OCI-LY7 (cell line): Measurements from ENCODE around the gene COL8A1. TPM values are rescaled to one million over a fixed set of nuclear protein-coding genes. Genes with fewer than 3 reads are reported as not detected.

Source experiments
- BruUV-seq: library from RNA; stranded (reverse); fragments of 400-500 nt; replicated peaks from 2 replicates; lab custom pipeline; 2021; lab: Mats Ljungman, UMichigan
- CTCF ChIA-PET: fragments of 300-600 bp; sonication (Branson Sonifier 250); formaldehyde crosslinking; loops from one replicate; lab custom pipeline; 2022; ENCODE audit warnings: antibody characterized with exemption; ENCODE audit not compliant: unreplicated experiment; lab: Charles Lee
- POLR2A ChIA-PET: fragments of 300-600 bp; sonication (Branson Sonifier 250); formaldehyde crosslinking; loops from one replicate; lab custom pipeline; 2022; ENCODE audit warnings: antibody characterized with exemption; lab: Charles Lee
- DNase-seq: peaks from one replicate; pipeline ENCODE4 v3.0.0-alpha.2; 2015; ENCODE audit warnings: low spot score
- H2AFZ ChIP-seq: fragments of 200-600 bp; sonication (generic), shearing (Covaris generic); 2 replicates; pipeline ENCODE4 v1.6.1; 2014; ENCODE audit warnings: mild to moderate bottlenecking, antibody characterized with exemption, low read length, moderate library complexity
- H3K27ac ChIP-seq: fragments of 200-600 bp; sonication (generic); 2 replicates; pipeline ENCODE4 v1.5.1; 2014; ENCODE audit warnings: mixed run types, low read depth, mild to moderate bottlenecking, moderate library complexity, low read length, inconsistent platforms; ENCODE audit not compliant: poor library complexity, severe bottlenecking
- H3K36me3 ChIP-seq: fragments of 200-600 bp; sonication (generic); 2 replicates; pipeline ENCODE4 v1.6.1; 2014; ENCODE audit warnings: mild to moderate bottlenecking, antibody characterized with exemption, low read length, moderate library complexity, mixed read lengths; ENCODE audit not compliant: insufficient read depth
- H3K4me1 ChIP-seq: fragments of 200-600 bp; sonication (generic); 2 replicates; pipeline ENCODE4 v1.5.1; 2014; ENCODE audit warnings: mild to moderate bottlenecking, low read length; ENCODE audit not compliant: insufficient read depth, poor library complexity, severe bottlenecking
- H3K4me2 ChIP-seq: fragments of 200-600 bp; sonication (generic); 2 replicates; pipeline ENCODE4 v1.6.1; 2014; ENCODE audit warnings: mild to moderate bottlenecking, low read length
- H3K4me3 ChIP-seq: fragments of 200-600 bp; sonication (generic); 2 replicates; pipeline ENCODE4 v1.5.1; 2014; ENCODE audit warnings: mild to moderate bottlenecking, low read depth, low read length; ENCODE audit not compliant: poor library complexity, severe bottlenecking
- H3K79me2 ChIP-seq: fragments of 200-600 bp; sonication (generic); 2 replicates; pipeline ENCODE4 v1.6.1; 2016; ENCODE audit warnings: low read depth, mild to moderate bottlenecking, low read length, moderate library complexity, mixed read lengths; ENCODE audit not compliant: insufficient read depth
- H3K9me2 ChIP-seq: fragments of 200-600 bp; sonication (generic); 2 replicates; pipeline ENCODE4 v1.6.1; 2016; ENCODE audit warnings: mild to moderate bottlenecking, low read length, mixed read lengths; ENCODE audit not compliant: insufficient read depth
- H3K9me3 ChIP-seq: fragments of 200-600 bp; sonication (generic); 2 replicates; pipeline ENCODE4 v1.6.1; 2014; ENCODE audit warnings: mild to moderate bottlenecking, mixed run types, low read length, mixed read lengths
- H4K20me1 ChIP-seq: fragments of 200-600 bp; sonication (generic); 2 replicates; pipeline ENCODE4 v1.6.1; 2014; ENCODE audit warnings: mild to moderate bottlenecking, antibody characterized with exemption, low read length, moderate library complexity, mixed read lengths; ENCODE audit not compliant: insufficient read depth
- CTCF ChIP-seq: fragments of 200-600 bp; sonication (generic); conservative IDR thresholded peaks from 2 replicates; pipeline ENCODE4 v1.5.1; 2014; ENCODE audit warnings: mild to moderate bottlenecking, antibody characterized with exemption, low read length, moderate library complexity, mixed read lengths
- EZH2phosphoT487 ChIP-seq: fragments of 200-600 bp; sonication (generic); IDR thresholded peaks from 2 replicates; pipeline ENCODE4 v1.6.1; 2018; ENCODE audit warnings: low read depth, borderline replicate concordance, mild to moderate bottlenecking, mixed run types, antibody characterized with exemption, low read length, moderate library complexity, mixed read lengths
- intact Hi-C: fragments of 100-400 bp; cut with micrococcal nuclease; formaldehyde crosslinking; loops from one replicate; pipeline ENCODE4 v1.10.0; 2022; ENCODE audit not compliant: unreplicated experiment
- total RNA-seq, 2 experiments: library from RNA; depleted of rRNA in 1 of 2; stranded (reverse); fragments of >200 nt in 1 of 2; shearing (Covaris generic) in 1 of 2; gene quantifications; 2 replicates each; pipeline ENCODE4 v1.2.3, GENCODE V29; 2014 to 2022

COL8A1 gene
- total RNA-seq, 2 experiments from 2014 or later = 0.10 TPM; not detected in 1

- ChIA-PET CTCF (no interaction called here), POLR2A (interaction anchor here (1.2 to 1.7 kb wide), 2 partner anchors 22 to 49 kb away, joined by 3 to 4 read pairs; no protein-coding TSS in a partner anchor)
- Histone ChIP-seq H3K9me2 (no peaks in the 10 kb centered on the region), H3K4me2 (no peak overlapping the region), H3K79me2 (no peaks in the 10 kb centered on the region), H3K4me1 (no peaks in the 10 kb centered on the region), H4K20me1 (no peaks in the 10 kb centered on the region), H3K27ac (no peak overlapping the region), H3K9me3 (no peaks in the 10 kb centered on the region), H2AFZ (no peak overlapping the region), H3K4me3 (no peak overlapping the region), H3K36me3 (no peaks in the 10 kb centered on the region)
- intact Hi-C loops = no loop called here
- DNase-seq = no peak
- BruUV-seq = no TSS peak
- TF ChIP-seq EZH2phosphoT487 (no peak), CTCF (no peak)
Measured at GRCh38 chr3:99768808-99769501, 130.6 kb downstream of the COL8A1 start.

- Histone ChIP-seq H3K4me2 (no peak overlapping the region), H2AFZ (no peak overlapping the region), H3K9me2 (no peaks in the 10 kb centered on the region), H3K36me3 (no peaks in the 10 kb centered on the region), H3K4me3 (no peak overlapping the region), H4K20me1 (no peaks in the 10 kb centered on the region), H3K27ac (no peak overlapping the region), H3K9me3 (no peaks in the 10 kb centered on the region), H3K4me1 (no peaks in the 10 kb centered on the region), H3K79me2 (no peaks in the 10 kb centered on the region)
- BruUV-seq = no TSS peak
- DNase-seq = no peak
- TF ChIP-seq EZH2phosphoT487 = no peak
- no peak for TF ChIP-seq CTCF
- ChIA-PET CTCF (no interaction called here), POLR2A (no interaction called here)
- intact Hi-C loops = no loop called here
Measured at GRCh38 chr3:99772171-99772570, 133.8 kb downstream of the COL8A1 start.

GRCh38 chr3:99772671-99773070, 134.3 kb downstream of the COL8A1 start:
- Histone ChIP-seq H3K9me3 (no peaks in the 10 kb centered on the region), H3K27ac (no peak overlapping the region), H3K79me2 (no peaks in the 10 kb centered on the region), H3K36me3 (no peaks in the 10 kb centered on the region), H3K4me3 (no peak overlapping the region), H3K4me1 (no peaks in the 10 kb centered on the region), H3K9me2 (no peaks in the 10 kb centered on the region), H3K4me2 (no peak overlapping the region), H2AFZ (no peak overlapping the region), H4K20me1 (no peaks in the 10 kb centered on the region)
- ChIA-PET CTCF (no interaction called here), POLR2A (no interaction called here)
- intact Hi-C loops = no loop called here
- no peak for TF ChIP-seq EZH2phosphoT487
- TF ChIP-seq CTCF = no peak
- no peak for DNase-seq
- BruUV-seq = no TSS peak
